ENCODE results near the gene AUTS2.

AUTS2 gene

GRCh38 chr7:69651101-69651590 lies 52.9 kb downstream of the AUTS2 start:
- Histone ChIP-seq H3K27me3 (no peaks in the 10 kb centered on the region), H3K9me3 (no peaks in the 10 kb centered on the region), H3K4me1 (peaks cover 0 to 5% (median 0%) of the 10 kb centered on the region in 4 donors), H3K36me3 (no peaks in the 10 kb centered on the region), H3K4me3 (no peak overlapping the region), H3K27ac (no peak overlapping the region)
- DNase-seq: no peak
- no peak for TF ChIP-seq CTCF (IDR thresholded peaks at IDR 0.05)
- intact Hi-C loops (cut with DNase I; ENCODE audit: low total_unique reads): no loop called here

- no peaks in the 10 kb centered on the region for H3K27me3 ChIP-seq
- no peaks in the 10 kb centered on the region for H3K36me3 ChIP-seq
- H3K4me3 ChIP-seq: no peak overlapping the region
- TF ChIP-seq CTCF (IDR thresholded peaks at IDR 0.05): no peak
- intact Hi-C loops (cut with DNase I; ENCODE audit: low total_unique reads): no loop called here
- H3K4me1 ChIP-seq: peaks cover 0 to 5% (median 0%) of the 10 kb centered on the region in 4 donors
- DNase-seq: no peak
- no peak overlapping the region for H3K27ac ChIP-seq
- H3K9me3 ChIP-seq: no peaks in the 10 kb centered on the region
Observed at GRCh38 chr7:69652947-69653701, 54.8 kb downstream of the AUTS2 start.

GRCh38 chr7:69653806-69654205 lies 55.5 kb downstream of the AUTS2 start:
- no peak overlapping the region for H3K27ac ChIP-seq
- no peak for TF ChIP-seq CTCF (IDR thresholded peaks at IDR 0.05)

GRCh38 chr7:69654381-69654780 lies 56.1 kb downstream of the AUTS2 start:
- Histone ChIP-seq H3K27me3 (no peaks in the 10 kb centered on the region), H3K9me3 (no peaks in the 10 kb centered on the region), H3K4me1 (peaks cover 0 to 5% (median 0%) of the 10 kb centered on the region in 4 donors), H3K4me3 (no peak overlapping the region), H3K27ac (no peak overlapping the region), H3K36me3 (no peaks in the 10 kb centered on the region)
- no peak for TF ChIP-seq CTCF (IDR thresholded peaks at IDR 0.05)
- intact Hi-C loops (cut with DNase I; ENCODE audit: low total_unique reads): no loop called here
- no peak for DNase-seq

More at GRCh38 chr7:69653806-69654205, 55.5 kb downstream of the AUTS2 start:
- no peaks in the 10 kb centered on the region for H3K27me3 ChIP-seq
- H3K9me3 ChIP-seq: no peaks in the 10 kb centered on the region
- no peak for DNase-seq
- peaks cover 0 to 5% (median 0%) of the 10 kb centered on the region in 4 donors for H3K4me1 ChIP-seq
- no peaks in the 10 kb centered on the region for H3K36me3 ChIP-seq
- H3K4me3 ChIP-seq: no peak overlapping the region
- intact Hi-C loops (cut with DNase I; ENCODE audit: low total_unique reads): no loop called here

- Histone ChIP-seq H3K27ac (no peak overlapping the region), H3K36me3 (no peaks in the 10 kb centered on the region), H3K4me1 (peaks cover 0 to 5% (median 0%) of the 10 kb centered on the region in 4 donors), H3K9me3 (no peaks in the 10 kb centered on the region), H3K4me3 (no peak overlapping the region), H3K27me3 (no peaks in the 10 kb centered on the region)
- no peak for TF ChIP-seq CTCF (IDR thresholded peaks at IDR 0.05)
- DNase-seq: no peak
- intact Hi-C loops (cut with DNase I; ENCODE audit: low total_unique reads): no loop called here
Observed at GRCh38 chr7:69654849-69655707, 56.8 kb downstream of the AUTS2 start.
